ENCODE measurements around the gene SAP130.

- TF ChIP-seq CTCF (IDR thresholded peaks at IDR 0.05; ENCODE audit: borderline replicate concordance, extremely low read depth, low read length, poor library complexity, severe bottlenecking) (no peak), EZH2 (IDR thresholded peaks at IDR 0.05; ENCODE audit: borderline replicate concordance, low read depth, low read length, severe bottlenecking) (no peak)
These were observed 520 bp downstream of the SAP130 start for GRCh38 chr2:128027278-128027800.

Measured in DND-41 (cell line).